GM19239 (cell line): Measurements from ENCODE around the gene DNAJC3.

Source experiments
- DNase-seq: peaks from one replicate; pipeline ENCODE4 v3.0.0; 2011; ENCODE audit warnings: low spot score; ENCODE audit not compliant: insufficient read length
- FAIRE-seq: peaks from 2 replicates; lab custom pipeline; 2011; peaks lifted over from hg19 to GRCh38; lab: Jason Lieb, UNC

The DNAJC3 gene

GRCh38 chr13:95676762-95677563, at the start of gene DNAJC3:
Gene DNAJC3 (plus strand): TSS chr13:95677139. CDS start chr13:95677256, 117 bp downstream.
- peak; percentile 97 for FAIRE-seq
- peak; percentile 84 for DNase-seq

GRCh38 chr13:95627590-95627989, 49.3 kb upstream of the DNAJC3 start:
- FAIRE-seq (no peak), DNase-seq (no peak)

GRCh38 chr13:95628488-95628887, 48.5 kb upstream of the DNAJC3 start:
- no peak for FAIRE-seq
- DNase-seq: no peak

- DNase-seq (no peak), FAIRE-seq (no peak)
Observed at GRCh38 chr13:95629071-95629470, 47.9 kb upstream of the DNAJC3 start.

- FAIRE-seq (no peak), DNase-seq (no peak)
Observed at GRCh38 chr13:95630593-95630992, 46.3 kb upstream of the DNAJC3 start.

GRCh38 chr13:95636853-95637252, 40.1 kb upstream of the DNAJC3 start:
- FAIRE-seq (no peak), DNase-seq (no peak)

GRCh38 chr13:95641291-95642027, 35.5 kb upstream of the DNAJC3 start:
- FAIRE-seq (no peak), DNase-seq (no peak)

GRCh38 chr13:95642028-95642621, 34.8 kb upstream of the DNAJC3 start:
- DNase-seq: no peak
- no peak for FAIRE-seq

- DNase-seq (no peak), FAIRE-seq (no peak)
Observed at GRCh38 chr13:95642999-95643398, 33.9 kb upstream of the DNAJC3 start.

GRCh38 chr13:95643571-95643935, 33.4 kb upstream of the DNAJC3 start:
- FAIRE-seq: no peak
- no peak for DNase-seq

- no peak for DNase-seq
- no peak for FAIRE-seq
Observed at GRCh38 chr13:95643936-95644598, 32.9 kb upstream of the DNAJC3 start.

GRCh38 chr13:95644601-95645052, 32.3 kb upstream of the DNAJC3 start, which contains the start of gene DZIP1:
Gene DZIP1 (minus strand): TSS chr13:95644706. CDS start chr13:95642029, 2,677 bp downstream.
- no peak for DNase-seq
- no peak for FAIRE-seq

GRCh38 chr13:95647321-95647720, 29.6 kb upstream of the DNAJC3 start:
- FAIRE-seq (no peak), DNase-seq (no peak)

GRCh38 chr13:95650696-95651095, 26.2 kb upstream of the DNAJC3 start:
- DNase-seq (no peak), FAIRE-seq (no peak)

GRCh38 chr13:95652244-95652764, 24.6 kb upstream of the DNAJC3 start:
- DNase-seq: no peak

GRCh38 chr13:95652821-95653220, 24.1 kb upstream of the DNAJC3 start:
- DNase-seq: no peak
- FAIRE-seq: no peak

More at GRCh38 chr13:95652244-95652764, 24.6 kb upstream of the DNAJC3 start:
- FAIRE-seq: no peak

- FAIRE-seq: no peak
- no peak for DNase-seq
Observed at GRCh38 chr13:95656386-95657015, 20.4 kb upstream of the DNAJC3 start.

GRCh38 chr13:95659500-95659899, 17.4 kb upstream of the DNAJC3 start:
- FAIRE-seq: no peak
- no peak for DNase-seq

GRCh38 chr13:95660981-95661581, 15.9 kb upstream of the DNAJC3 start:
- DNase-seq (no peak), FAIRE-seq (peak; percentile 56)
